Chondrocyte (in vitro differentiated cells): ENCODE data around the gene TRAK2. TPM values are rescaled to one million over a fixed set of nuclear protein-coding genes. Genes with fewer than 3 reads are reported as not detected.

Experiments used
- DNase-seq: peaks from one replicate; pipeline ENCODE4 v3.0.0; 2021; ENCODE audit warnings: mixed read lengths, low spot score
- H3K27ac Mint-ChIP-seq: one replicate; pipeline ENCODE4 v1.8.0; 2021; ENCODE audit warnings: mild to moderate bottlenecking, moderate library complexity, mixed read lengths; ENCODE audit not compliant: unreplicated experiment
- H3K27me3 Mint-ChIP-seq: 2 replicates; pipeline ENCODE4 v1.8.0; 2021; ENCODE audit warnings: low read depth, mixed read lengths
- H3K36me3 Mint-ChIP-seq: 2 replicates; pipeline ENCODE4 v1.8.0; 2021; ENCODE audit warnings: low read depth, mixed read lengths
- H3K4me1 Mint-ChIP-seq: 2 replicates; pipeline ENCODE4 v1.8.0; 2021; ENCODE audit warnings: low read depth, mild to moderate bottlenecking, mixed read lengths
- H3K4me3 Mint-ChIP-seq: one replicate; pipeline ENCODE4 v1.8.0; 2021; ENCODE audit warnings: mild to moderate bottlenecking, moderate library complexity, mixed read lengths; ENCODE audit not compliant: unreplicated experiment
- H3K9me3 Mint-ChIP-seq: 2 replicates; pipeline ENCODE4 v1.8.0; 2021; ENCODE audit warnings: low read depth, mixed read lengths
- CTCF ChIP-seq: fragments of 200-600 bp; sonication (generic); IDR thresholded peaks from 2 replicates; pipeline ENCODE4 v1.5.0; 2021; ENCODE audit warnings: antibody characterized with exemption, mild to moderate bottlenecking, moderate library complexity
- total RNA-seq: library from RNA; stranded (reverse); gene quantifications from 3 replicates; pipeline ENCODE4 v1.2.1, GENCODE V29; 2021

Gene TRAK2
- total RNA-seq, 1 donor from 2014 or later = 48.4 TPM

GRCh38 chr2:201401815-201402214 is 49.4 kb downstream of the TRAK2 start:
- no peak overlapping the region for H3K27ac Mint-ChIP-seq
- H3K27me3 Mint-ChIP-seq = no peaks in the 10 kb centered on the region
- DNase-seq = no peak
- no peak for TF ChIP-seq CTCF
- H3K9me3 Mint-ChIP-seq = no peaks in the 10 kb centered on the region
- peaks cover 37% of the 10 kb centered on the region for H3K4me1 Mint-ChIP-seq
- peaks cover 9% of the 10 kb centered on the region for H3K36me3 Mint-ChIP-seq
- no peak overlapping the region for H3K4me3 Mint-ChIP-seq

DNA sequence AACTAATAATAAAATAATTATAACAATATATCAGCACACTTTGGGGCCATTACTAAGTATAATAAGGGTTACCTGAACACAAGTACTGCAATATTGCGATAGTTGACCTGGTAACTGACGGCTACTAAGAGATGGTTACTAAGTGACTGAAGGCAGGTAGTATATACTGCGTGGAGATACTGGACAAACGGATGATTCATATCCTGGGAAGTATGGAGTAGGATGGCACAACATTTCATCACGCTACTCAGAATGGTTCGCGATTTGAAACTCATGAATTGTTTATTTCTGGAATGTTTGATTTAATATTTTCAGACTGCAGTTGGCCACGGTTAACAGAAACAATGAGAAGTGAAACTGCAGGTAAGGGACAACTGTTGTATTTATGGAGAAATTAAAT is 54.7 kb downstream of the TRAK2 start:
- DNase-seq = no peak
- H3K27me3 Mint-ChIP-seq = no peaks in the 10 kb centered on the region
- no peak overlapping the region for H3K4me3 Mint-ChIP-seq
- H3K36me3 Mint-ChIP-seq = peaks cover 26% of the 10 kb centered on the region
- no peak overlapping the region for H3K27ac Mint-ChIP-seq
- no peaks in the 10 kb centered on the region for H3K9me3 Mint-ChIP-seq
- no peak for TF ChIP-seq CTCF
- no peaks in the 10 kb centered on the region for H3K4me1 Mint-ChIP-seq

GRCh38 chr2:201383136-201383535 is 68.1 kb downstream of the TRAK2 start:
- no peak for DNase-seq
- no peak for TF ChIP-seq CTCF
- Mint-ChIP-seq H3K4me1 (no peaks in the 10 kb centered on the region), H3K27me3 (no peaks in the 10 kb centered on the region), H3K9me3 (peaks cover 4% of the 10 kb centered on the region), H3K4me3 (no peak overlapping the region), H3K36me3 (peaks cover 40% of the 10 kb centered on the region), H3K27ac (no peak overlapping the region)

DNA sequence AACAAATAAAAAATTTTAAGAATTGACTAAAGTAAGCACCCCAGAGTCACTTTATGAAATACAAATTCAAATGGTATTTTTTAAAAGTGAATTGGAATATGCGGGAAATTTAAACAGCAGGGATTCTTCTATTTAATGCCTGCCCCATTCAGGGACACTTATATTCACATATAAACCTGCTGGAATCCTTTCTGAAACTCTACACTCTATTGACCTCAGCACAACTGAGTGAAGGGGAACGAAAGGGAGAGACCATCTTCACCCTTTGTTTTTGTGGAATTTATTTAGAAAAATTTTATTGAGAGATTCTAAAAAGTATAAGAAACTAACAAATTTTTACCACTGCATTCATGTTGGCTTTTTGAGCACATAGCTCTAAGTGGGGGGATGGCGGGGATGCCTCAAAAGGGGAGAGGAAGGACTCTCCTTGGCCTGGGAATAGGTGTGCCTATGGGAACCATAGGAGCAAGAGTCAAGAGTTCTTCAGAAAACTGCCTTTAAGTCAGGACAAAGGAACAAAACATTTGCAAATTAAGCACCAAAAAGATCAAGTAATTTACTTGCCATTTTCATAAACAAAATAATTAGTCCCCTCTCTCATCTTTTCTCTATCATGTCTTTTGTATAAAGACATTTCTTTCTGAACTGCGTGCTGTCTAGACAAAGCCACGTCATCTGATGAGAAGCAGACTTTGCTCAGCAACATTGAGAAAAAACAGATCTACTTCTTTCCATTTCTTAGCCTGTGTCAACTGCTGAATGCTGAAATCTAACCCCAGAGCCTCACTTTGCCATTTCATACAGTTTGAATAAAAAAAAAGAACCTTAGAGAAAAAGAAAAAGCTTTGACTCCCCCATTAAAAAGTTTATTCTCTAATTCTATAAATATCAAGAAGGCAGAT is 72.5 kb downstream of the TRAK2 start:
- Mint-ChIP-seq H3K4me1 (no peaks in the 10 kb centered on the region), H3K4me3 (no peak overlapping the region), H3K27me3 (no peaks in the 10 kb centered on the region), H3K36me3 (peaks cover 43% of the 10 kb centered on the region), H3K27ac (no peak overlapping the region), H3K9me3 (peaks cover 12% of the 10 kb centered on the region)
- DNase-seq = no peak
- TF ChIP-seq CTCF = no peak

DNA sequence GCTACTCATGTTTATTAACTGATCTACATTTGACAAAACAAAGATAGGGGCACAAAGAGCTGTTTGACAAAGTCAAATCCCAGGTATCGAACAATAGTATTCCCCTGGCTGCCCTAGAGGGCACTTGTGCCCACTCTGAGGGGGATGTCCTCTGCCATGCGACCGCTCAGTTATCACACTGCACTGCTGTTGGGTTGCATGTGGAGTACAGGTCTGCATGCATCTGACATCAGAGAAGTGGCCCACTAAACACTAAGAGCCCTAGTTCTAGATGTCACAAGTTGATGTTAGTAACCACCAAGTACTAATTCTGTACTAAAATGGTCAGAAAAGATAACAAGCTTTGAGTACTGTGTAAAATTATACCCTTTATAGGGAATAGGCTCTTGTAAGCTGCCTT is 74.0 kb downstream of the TRAK2 start:
- H3K27ac Mint-ChIP-seq = no peak overlapping the region
- no peak overlapping the region for H3K4me3 Mint-ChIP-seq
- H3K4me1 Mint-ChIP-seq = no peaks in the 10 kb centered on the region
- peaks cover 12% of the 10 kb centered on the region for H3K9me3 Mint-ChIP-seq
- peaks cover 39% of the 10 kb centered on the region for H3K36me3 Mint-ChIP-seq
- no peak for TF ChIP-seq CTCF
- DNase-seq = no peak
- H3K27me3 Mint-ChIP-seq = no peaks in the 10 kb centered on the region
